Left ventricle myocardium inferior (tissue), 1 donor: Measurements from ENCODE around the gene HAP1. TPM values are rescaled to one million over a fixed set of nuclear protein-coding genes. Genes with fewer than 3 reads are reported as not detected.

Source experiments
- DNase-seq: peaks from one replicate; pipeline ENCODE4 v3.0.0-alpha.2; 2020
- H3K27ac ChIP-seq: fragments of 200-600 bp; replicated peaks from 2 replicates; pipeline ENCODE4 v1.8.0; 2021
- H3K27me3 ChIP-seq: fragments of 200-600 bp; 2 replicates; pipeline ENCODE4 v1.8.0; 2021; ENCODE audit warnings: low read depth
- H3K36me3 ChIP-seq: fragments of 200-600 bp; 2 replicates; pipeline ENCODE4 v1.8.0; 2021
- H3K4me1 ChIP-seq: fragments of 200-600 bp; 2 replicates; pipeline ENCODE4 v1.8.0; 2021
- H3K4me3 ChIP-seq: fragments of 200-600 bp; 2 replicates; pipeline ENCODE4 v1.8.0; 2021; ENCODE audit warnings: mild to moderate bottlenecking, moderate library complexity
- H3K9me3 ChIP-seq: fragments of 200-600 bp; replicated peaks from 2 replicates; pipeline ENCODE4 v1.8.0; 2021
- intact Hi-C: fragments of 100-400 bp; cut with micrococcal nuclease; formaldehyde crosslinking; loops from one replicate; pipeline ENCODE4 v1.11.0; 2022
- total RNA-seq: library from RNA; stranded (reverse); fragmentation: NEBNext Ultra II Directional; extraction: Animal tissue kit (Norgen Biotek cat#: 25700); gene quantifications from one replicate; pipeline ENCODE4 v1.2.1, GENCODE V29; 2021
- TF ChIP-seq, protein P1 (sequence below): fragments of 200-600 bp; IDR thresholded peaks from 2 replicates; pipeline ENCODE4 v1.8.0; 2021; ENCODE audit warnings: antibody characterized with exemption, mild to moderate bottlenecking, borderline replicate concordance
- donor health status: DM: no; HTN: yes; CAD: no; lungs with severe emphysema.

Gene HAP1
- total RNA-seq, 1 donor from 2014 or later = 0.14 TPM

DNA sequence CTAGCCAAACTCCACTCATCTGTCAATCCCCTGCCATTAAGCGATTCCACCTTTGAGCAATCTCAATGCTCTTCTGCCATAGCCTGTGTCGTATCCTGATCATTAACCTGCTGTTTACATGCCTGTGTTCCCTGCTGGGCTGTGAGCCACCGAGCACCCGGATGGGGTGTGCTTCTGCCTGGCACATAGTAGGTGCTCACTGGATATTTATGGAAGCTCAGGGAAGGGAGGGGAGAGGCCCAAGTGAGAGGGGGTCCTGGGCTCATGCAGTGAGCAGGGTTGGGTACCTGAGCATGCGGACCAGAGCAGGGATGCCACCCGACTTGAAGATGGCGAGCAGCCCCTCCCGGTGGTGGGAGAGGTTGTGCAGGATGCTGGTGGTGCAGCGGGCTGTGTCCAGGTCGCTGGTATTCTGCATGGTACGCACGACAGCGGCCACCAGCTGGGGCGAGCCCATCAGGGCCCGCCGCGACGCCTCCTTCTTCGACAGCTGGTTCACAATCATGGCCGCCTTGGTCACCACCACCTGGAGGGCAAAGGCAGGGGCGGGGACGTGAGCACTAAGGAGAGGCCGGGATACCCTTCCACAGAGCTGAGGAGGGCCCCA, 34.3 kb upstream of the HAP1 start:
- intact Hi-C loops = no loop called here
- Histone ChIP-seq H3K4me1 (peaks cover 21% of the 10 kb centered on the region), H3K4me3 (no peak overlapping the region), H3K9me3 (no peaks in the 10 kb centered on the region), H3K27ac (no peak overlapping the region), H3K36me3 (peaks cover 93% of the 10 kb centered on the region), H3K27me3 (no peaks in the 10 kb centered on the region)
- DNase-seq = no peak
- TF ChIP-seq, protein P1, sequence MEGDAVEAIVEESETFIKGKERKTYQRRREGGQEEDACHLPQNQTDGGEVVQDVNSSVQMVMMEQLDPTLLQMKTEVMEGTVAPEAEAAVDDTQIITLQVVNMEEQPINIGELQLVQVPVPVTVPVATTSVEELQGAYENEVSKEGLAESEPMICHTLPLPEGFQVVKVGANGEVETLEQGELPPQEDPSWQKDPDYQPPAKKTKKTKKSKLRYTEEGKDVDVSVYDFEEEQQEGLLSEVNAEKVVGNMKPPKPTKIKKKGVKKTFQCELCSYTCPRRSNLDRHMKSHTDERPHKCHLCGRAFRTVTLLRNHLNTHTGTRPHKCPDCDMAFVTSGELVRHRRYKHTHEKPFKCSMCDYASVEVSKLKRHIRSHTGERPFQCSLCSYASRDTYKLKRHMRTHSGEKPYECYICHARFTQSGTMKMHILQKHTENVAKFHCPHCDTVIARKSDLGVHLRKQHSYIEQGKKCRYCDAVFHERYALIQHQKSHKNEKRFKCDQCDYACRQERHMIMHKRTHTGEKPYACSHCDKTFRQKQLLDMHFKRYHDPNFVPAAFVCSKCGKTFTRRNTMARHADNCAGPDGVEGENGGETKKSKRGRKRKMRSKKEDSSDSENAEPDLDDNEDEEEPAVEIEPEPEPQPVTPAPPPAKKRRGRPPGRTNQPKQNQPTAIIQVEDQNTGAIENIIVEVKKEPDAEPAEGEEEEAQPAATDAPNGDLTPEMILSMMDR = no peak

DNA sequence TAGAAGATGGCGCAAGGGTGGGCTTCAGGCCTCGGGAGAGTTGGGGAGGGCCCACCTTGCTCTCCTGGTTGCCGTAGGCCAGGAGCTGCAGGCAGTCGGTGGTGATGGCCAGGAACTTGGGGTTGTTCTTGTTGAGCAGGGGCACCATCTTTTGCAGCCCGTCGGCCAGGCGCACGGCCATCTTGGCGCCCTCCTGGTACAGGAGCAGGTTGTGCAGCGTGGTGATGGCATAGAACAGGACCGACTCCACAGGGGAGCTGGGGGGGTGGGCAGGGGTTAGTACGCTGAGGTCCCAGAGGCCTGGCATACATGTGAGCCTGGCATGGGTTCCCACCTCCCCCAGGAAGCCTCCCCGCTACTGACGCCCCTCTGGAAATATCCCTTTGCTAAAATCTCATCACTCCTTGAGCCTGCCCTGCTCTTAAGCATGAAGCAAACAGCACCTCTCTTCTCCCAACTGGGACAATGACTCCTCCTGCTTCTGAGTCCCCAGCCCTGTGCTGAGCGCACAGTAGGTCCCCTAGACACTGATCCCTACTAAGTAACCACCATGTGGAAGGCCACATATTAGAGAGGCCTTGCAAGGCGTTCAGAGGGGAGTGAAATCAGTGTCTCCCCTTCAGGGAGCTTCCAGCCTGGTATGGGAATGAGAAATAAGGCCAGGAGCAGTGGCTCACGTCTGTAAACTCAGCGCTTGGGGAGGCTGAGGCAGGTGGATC, 33.0 kb upstream of the HAP1 start:
- Histone ChIP-seq H3K36me3 (peaks cover 100% of the 10 kb centered on the region), H3K27ac (no peak overlapping the region), H3K4me3 (no peak overlapping the region), H3K27me3 (no peaks in the 10 kb centered on the region), H3K4me1 (peaks cover 8% of the 10 kb centered on the region), H3K9me3 (no peaks in the 10 kb centered on the region)
- intact Hi-C loops = no loop called here
- DNase-seq = no peak
- TF ChIP-seq, protein P1 = no peak

DNA sequence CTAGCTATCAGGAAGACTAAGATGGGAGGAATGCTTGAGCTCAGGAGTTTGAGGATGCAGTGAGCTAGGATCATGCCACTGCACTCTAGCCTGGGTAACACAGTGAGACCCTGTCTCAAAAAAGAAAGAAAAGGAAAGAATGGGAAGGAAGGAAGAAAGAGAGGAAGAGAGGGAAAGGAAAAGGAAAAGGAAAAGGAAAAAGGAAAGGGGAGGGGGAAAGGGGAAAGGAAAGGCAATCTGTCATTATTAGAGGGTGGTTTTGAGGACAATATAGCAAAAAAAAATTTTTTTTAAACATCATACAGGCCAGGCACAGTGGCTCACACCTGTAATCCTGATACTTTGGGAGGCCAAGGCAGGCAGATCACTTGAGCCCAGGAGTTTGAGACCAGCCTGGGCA, 31.7 kb upstream of the HAP1 start:
- Histone ChIP-seq H3K27ac (no peak overlapping the region), H3K4me1 (no peaks in the 10 kb centered on the region), H3K27me3 (no peaks in the 10 kb centered on the region), H3K9me3 (no peaks in the 10 kb centered on the region), H3K4me3 (no peak overlapping the region), H3K36me3 (peaks cover 99% of the 10 kb centered on the region)
- DNase-seq = no peak
- TF ChIP-seq, protein P1 = no peak
- intact Hi-C loops = no loop called here

DNA sequence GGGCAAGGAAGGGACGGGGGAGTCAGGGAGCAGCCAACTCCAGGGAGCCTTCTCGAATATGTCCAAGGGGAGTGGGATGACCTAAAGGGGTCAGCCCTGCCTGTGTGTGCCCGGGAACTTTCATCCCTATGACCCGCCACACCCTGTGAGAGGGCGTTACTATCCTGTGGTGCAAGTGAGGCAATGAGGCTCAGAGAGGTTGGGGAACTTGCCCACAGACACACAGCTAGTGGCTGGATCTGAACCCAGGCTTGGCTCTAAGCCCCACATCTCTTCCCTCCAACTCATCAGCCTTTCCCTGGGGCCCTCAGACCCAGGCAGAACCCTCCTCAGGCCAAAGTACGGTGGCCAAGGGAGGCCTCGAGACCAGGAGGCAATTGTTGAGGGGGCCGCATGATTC, 28.9 kb upstream of the HAP1 start:
- Histone ChIP-seq H3K27ac (no peak overlapping the region), H3K4me1 (no peaks in the 10 kb centered on the region), H3K27me3 (no peaks in the 10 kb centered on the region), H3K9me3 (no peaks in the 10 kb centered on the region), H3K4me3 (no peak overlapping the region), H3K36me3 (peaks cover 99% of the 10 kb centered on the region)
- intact Hi-C loops = no loop called here
- no peak for DNase-seq
- TF ChIP-seq, protein P1 = no peak

DNA sequence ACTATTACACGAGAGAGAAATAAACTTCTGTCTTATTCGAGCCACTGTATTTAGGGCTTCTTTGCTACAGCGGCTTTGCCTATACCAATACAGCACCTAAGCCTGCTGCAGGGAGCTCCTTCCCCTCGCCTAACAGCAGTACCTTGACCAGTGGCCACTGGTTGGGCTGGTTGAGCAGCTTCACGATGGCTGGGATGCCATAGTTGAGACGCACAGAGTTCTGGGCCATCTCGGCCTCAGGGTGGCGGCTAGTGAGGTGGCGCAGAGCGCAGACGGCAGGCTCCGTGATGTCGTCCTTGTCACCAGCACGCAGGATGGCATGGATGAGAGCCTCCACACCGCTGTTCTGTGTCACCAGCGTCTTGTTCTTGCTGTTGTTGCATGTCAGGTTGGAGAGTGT, 28.4 kb upstream of the HAP1 start:
- DNase-seq = no peak
- intact Hi-C loops = no loop called here
- no peak overlapping the region for H3K27ac ChIP-seq

More for the DNA sequence above, 28.4 kb upstream of the HAP1 start:
- TF ChIP-seq, protein P1 = no peak
- H3K36me3 ChIP-seq = peaks cover 99% of the 10 kb centered on the region
- no peak overlapping the region for H3K4me3 ChIP-seq
- H3K4me1 ChIP-seq = no peaks in the 10 kb centered on the region
- no peaks in the 10 kb centered on the region for H3K27me3 ChIP-seq
- no peaks in the 10 kb centered on the region for H3K9me3 ChIP-seq
